Measurements from ENCODE around the gene BICC1.

Gene BICC1, protein sequence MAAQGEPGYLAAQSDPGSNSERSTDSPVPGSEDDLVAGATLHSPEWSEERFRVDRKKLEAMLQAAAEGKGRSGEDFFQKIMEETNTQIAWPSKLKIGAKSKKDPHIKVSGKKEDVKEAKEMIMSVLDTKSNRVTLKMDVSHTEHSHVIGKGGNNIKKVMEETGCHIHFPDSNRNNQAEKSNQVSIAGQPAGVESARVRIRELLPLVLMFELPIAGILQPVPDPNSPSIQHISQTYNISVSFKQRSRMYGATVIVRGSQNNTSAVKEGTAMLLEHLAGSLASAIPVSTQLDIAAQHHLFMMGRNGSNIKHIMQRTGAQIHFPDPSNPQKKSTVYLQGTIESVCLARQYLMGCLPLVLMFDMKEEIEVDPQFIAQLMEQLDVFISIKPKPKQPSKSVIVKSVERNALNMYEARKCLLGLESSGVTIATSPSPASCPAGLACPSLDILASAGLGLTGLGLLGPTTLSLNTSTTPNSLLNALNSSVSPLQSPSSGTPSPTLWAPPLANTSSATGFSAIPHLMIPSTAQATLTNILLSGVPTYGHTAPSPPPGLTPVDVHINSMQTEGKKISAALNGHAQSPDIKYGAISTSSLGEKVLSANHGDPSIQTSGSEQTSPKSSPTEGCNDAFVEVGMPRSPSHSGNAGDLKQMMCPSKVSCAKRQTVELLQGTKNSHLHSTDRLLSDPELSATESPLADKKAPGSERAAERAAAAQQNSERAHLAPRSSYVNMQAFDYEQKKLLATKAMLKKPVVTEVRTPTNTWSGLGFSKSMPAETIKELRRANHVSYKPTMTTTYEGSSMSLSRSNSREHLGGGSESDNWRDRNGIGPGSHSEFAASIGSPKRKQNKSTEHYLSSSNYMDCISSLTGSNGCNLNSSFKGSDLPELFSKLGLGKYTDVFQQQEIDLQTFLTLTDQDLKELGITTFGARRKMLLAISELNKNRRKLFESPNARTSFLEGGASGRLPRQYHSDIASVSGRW

DNA sequence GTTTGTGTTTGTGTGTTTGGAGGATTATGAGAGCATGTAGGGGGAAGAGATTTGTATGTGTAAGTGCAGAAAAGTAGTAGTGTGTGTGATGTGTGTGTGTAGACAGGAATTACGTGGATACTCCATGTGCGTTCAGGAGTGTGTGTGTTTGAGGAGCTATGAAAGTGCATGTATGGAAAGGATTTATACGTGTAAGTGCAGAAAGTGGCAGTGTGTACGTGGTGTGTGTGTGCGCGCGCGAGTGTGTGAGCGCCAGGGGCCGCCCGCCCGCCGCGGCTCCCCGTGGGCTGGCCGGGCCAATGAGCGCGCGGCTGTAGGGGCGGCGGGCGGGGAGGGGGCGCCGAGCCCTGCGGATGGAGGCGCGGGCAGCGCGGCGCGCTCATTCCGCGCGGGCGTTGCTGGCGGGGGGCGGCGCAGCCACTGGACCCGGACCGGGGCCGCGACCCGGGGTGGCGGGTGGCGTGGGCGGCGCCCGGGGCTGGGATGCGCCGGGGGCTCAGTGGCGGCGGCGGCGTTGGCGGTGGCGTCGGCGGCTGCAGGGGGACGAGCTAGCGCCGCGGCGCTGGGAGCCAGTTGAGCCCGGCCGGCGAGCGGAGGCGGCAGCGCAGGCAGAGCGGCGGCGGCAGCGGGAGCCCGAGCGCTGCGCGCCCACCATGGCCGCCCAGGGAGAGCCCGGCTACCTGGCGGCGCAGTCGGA lies at the start of gene BICC1:
BICC1 (plus strand) TSS at position 382 of the 697 bp plus-strand sequence; CDS start at position 654, 272 bp downstream.
- DNase-seq (ENCODE audit: low read depth), result no peak

DNA sequence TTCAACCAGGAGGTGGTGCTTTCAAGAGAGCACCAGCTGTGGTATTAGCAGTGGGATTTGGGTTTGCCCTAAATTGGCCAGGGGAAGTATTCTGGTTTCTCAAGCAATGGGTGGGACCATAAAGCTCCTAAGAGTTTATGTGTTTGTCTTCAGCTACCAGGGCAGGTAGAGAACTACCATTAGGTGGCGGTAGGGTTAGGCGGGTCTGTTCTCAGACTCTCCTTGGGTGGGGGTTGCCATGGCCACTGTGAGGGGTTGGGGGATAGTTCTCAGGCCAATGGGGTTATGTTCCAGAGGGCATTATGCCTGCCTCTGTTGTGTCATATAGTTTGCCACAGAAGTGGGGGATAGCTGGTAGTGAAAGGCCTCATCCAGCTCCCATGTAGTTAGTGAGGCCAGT lies 47.7 kb upstream of the BICC1 start:
- no peak for DNase-seq (ENCODE audit: low read depth)

DNA sequence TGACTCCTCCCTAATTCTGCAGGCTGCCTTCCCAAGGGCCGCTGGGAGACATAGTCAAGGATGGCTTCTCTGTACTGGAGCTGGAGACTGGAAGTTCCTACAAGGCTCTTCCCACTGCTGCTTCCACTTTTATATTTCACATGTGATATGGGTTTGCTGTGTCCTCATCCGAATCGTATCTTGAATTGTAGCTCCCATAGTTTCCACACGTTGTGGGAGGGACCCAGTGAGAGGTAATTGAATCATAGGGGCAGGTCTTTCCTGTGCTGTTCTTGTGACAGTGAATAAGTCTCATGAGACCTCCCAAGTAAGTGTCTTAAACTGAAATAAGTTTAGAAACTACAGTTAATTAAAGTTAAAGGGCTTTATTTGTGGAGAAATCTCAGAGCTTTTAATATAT lies 47.0 kb upstream of the BICC1 start:
- DNase-seq (ENCODE audit: low read depth), result no peak

- DNase-seq (ENCODE audit: low read depth), result no peak
Measured at GRCh38 chr10:58467931-58468635, 44.6 kb upstream of the BICC1 start.

DNA sequence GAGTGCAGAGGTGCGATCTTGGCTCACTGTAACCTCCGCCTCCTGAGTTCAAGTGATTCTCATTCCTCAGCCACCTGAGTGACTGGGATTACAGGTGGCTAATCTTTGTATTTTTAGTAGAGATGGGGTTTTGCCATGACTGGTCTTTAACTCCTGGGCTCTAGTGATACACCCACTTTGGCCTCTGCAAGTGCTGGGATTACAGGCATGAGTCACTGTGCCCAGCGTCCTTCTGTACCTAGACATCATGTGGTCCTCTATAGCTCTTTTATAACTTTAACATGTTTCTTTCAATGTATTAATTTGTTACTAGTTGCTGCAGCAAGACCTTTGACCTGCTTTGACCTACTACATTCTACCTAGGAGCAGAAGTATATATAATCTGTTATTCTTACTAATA lies 38.7 kb upstream of the BICC1 start:
- DNase-seq (ENCODE audit: low read depth), result no peak

DNA sequence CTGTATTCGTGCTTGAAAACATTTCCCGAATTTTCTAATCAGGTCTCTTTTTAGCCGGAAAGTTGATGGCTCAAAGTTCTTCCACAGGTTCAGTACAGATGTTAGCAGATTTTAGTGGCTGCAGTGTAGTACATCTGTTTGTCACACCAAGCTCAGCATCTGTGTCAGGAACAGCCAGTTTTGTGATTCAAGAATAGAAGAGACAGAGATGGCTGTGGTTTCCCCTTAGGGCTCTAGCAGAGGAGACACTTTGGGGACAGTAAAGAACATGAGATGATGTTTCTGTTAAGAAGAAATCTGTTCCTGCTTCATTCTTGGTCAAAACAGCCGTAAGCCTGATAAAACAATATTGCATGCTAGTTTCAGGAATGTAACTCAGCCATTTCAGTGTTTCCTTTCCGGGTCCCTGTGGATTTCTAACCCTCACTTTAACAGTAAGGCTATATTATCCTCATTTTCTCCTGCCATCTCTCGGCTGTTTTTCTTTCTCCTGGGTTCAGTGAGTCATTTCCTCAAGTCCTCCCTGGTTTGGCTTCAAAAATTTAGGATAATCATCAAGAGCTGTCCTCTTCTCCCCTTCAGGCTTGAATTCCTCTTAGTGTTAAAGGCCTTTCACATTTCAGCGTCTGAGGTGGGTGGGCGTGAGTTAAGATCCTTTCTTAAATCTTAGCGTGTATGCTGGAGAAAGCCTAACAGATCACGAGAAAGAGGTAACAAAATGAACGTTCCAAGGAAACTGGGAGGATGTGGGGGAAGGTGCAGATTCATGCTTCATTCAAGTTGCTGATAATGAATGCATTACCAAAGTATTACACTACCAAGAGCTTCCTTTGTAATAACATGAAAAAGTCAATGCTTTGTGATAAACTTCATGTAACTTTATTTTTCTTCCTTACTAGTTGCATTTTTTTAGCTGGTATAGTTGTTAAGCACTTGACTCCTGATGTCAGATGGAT lies 37.1 kb upstream of the BICC1 start:
- no peak for DNase-seq (ENCODE audit: low read depth)

- no peak for DNase-seq (ENCODE audit: low read depth)
Measured at GRCh38 chr10:58477122-58477521, 35.5 kb upstream of the BICC1 start.

- DNase-seq (ENCODE audit: low read depth), result no peak
Measured at GRCh38 chr10:58477902-58478301, 34.8 kb upstream of the BICC1 start.

- DNase-seq (ENCODE audit: low read depth), result no peak
Measured at GRCh38 chr10:58479045-58479444, 33.6 kb upstream of the BICC1 start.

- DNase-seq (ENCODE audit: low read depth), result no peak
Measured at GRCh38 chr10:58480321-58480720, 32.4 kb upstream of the BICC1 start.

- no peak for DNase-seq (ENCODE audit: low read depth)
Measured at GRCh38 chr10:58481569-58482109, 31.0 kb upstream of the BICC1 start.

DNA sequence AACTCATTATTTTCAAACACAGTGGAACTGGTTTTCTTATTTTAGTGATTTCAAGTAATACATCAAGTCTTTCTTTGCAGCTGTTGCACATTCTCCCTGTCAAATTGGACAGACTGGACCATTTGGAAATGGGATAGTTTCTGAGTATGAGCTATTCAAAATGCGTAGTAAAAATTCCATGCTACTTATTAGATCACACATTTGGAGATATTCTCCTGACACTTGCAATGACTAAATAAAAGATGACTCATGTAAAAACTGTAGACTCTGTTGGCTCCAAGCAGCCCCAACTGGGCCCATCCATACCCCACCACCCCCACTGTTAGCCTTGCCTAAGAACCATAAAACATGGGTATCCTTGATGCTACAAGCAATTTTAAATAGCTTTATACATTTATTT lies 25.9 kb upstream of the BICC1 start:
- no peak for DNase-seq (ENCODE audit: low read depth)

DNA sequence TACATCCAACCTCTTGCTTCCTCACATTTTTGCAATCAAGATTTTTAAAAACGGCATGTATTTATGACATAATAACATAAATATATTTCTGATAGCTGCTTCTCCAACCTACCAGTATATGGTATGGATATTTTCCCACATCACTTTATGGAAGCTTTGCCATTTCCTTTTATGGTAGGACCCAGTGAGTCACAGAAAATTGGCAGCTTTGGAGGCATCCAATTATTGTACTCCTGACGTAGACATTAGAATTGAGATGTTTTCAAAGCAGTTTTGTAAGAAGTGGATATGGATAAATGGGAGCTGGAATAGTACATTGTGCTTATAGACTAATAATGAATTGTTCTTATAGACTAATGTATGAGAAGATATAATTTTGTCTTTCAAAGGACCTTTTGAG lies 23.8 kb upstream of the BICC1 start:
- DNase-seq (ENCODE audit: low read depth), result no peak

DNA sequence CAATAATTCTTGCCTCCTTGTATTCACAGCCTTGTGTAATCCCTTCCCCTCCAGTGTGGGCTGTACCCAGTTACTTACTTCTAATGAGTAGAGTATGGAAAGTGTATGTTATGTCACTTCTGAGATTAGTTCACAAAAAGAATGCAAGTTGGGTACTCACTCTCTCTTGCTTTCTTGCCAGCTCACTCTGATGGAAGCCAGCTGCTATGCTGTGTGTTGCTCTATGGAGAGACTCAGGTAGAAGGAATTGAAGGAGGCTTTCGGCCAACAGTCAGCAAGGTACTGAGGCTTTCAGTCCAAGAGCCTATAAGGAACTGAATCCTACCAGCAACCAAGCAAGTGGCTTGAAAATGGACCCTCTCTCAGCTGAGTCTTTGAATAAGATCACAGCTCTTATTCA lies 9.7 kb upstream of the BICC1 start:
- DNase-seq (ENCODE audit: low read depth), result no peak

DNA sequence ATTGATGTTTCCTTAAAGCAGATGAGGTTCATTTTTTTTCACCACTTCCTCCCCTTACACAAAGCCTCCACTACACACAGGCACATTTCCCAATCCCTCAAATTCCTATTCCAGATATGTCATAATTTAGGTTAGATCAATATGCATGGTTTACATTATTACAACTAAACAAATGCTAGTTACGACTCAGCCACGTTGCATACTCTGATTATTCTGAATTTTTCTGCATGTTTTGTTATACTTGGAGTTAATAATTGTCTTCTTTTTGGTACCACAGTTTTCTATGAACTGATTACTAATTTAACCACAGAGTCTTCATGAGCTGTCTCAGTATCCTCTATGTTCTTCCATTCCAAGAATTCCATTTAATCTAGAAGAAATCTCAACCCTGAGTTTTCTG lies 4.4 kb upstream of the BICC1 start:
- no peak for DNase-seq (ENCODE audit: low read depth)

DNA sequence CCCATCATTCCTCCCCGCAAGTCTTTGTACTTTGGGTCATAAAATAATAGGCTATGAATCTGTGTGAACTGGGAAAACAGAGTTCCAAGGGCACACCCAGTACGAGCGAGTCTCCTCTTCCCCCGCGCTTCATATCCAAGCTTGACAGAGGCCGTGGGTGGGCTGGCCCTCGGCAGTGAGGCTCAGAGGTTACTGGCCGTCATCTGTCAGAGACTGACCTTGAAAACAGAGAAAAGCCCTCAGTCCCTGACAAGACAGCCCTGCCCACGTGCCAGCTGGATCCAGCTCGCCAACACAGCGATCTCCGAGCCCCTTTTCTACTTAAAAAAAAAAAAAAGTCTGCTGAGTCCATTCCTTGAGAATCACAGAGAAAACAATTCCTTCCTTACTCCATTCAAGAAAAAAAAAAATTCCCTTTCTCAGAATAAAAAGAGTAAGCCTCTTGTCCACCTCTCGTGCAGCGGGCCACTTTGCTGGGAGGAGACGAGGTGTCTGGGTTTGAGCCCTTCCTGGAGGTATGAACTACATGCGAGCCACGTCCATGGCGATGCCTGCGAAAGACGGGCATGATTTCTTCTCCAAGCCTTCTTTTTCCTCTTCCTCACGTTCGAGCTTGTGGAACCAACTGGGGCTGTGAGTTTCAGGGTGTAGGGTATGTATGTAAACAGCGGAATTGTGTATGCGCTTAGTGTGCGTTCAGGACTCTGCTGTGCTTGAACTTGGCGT lies 744 bp upstream of the BICC1 start:
- no peak for DNase-seq (ENCODE audit: low read depth)

DNA sequence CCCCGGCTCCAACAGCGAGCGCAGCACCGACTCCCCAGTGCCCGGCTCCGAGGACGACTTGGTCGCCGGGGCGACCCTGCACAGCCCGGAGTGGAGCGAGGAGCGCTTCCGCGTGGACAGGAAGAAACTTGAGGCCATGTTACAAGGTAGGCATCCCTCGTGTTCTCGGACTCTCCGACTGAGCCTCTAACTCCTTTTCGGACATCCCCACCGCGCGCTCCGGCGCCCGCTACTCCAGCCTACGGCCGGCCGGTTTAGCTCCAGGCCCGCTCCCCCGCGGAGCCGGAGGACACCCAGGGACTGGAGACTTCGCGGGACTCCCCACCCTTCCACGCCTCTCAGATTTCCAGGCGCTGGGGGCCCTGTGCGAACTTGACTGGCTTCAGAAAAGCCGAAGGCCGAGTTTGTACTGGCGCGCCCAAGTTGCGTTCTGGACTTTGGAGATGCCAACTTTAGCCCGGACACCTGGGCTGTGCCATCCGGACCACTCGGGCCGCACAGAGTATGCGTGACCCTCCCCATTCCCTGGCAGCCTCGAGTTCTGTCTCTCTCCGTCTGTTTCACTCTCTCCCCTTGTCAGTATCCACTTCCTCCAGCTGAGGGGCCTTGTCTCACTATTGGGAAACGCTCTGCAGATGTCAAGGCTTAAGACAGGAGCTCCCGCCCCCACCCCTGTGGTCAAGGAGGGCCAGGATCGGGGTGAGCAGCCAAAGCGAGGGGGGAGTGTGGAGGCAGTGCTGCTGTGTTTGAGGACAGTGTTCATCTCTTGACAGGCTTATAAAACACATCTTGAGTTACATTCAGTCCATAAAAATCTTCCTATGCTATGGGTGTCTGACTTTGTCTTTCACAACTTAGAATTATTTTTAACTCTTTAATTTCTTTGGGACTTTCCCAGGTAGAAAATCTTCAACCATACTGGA lies 777 bp downstream of the BICC1 start:
- DNase-seq (ENCODE audit: low read depth), result no peak

DNA sequence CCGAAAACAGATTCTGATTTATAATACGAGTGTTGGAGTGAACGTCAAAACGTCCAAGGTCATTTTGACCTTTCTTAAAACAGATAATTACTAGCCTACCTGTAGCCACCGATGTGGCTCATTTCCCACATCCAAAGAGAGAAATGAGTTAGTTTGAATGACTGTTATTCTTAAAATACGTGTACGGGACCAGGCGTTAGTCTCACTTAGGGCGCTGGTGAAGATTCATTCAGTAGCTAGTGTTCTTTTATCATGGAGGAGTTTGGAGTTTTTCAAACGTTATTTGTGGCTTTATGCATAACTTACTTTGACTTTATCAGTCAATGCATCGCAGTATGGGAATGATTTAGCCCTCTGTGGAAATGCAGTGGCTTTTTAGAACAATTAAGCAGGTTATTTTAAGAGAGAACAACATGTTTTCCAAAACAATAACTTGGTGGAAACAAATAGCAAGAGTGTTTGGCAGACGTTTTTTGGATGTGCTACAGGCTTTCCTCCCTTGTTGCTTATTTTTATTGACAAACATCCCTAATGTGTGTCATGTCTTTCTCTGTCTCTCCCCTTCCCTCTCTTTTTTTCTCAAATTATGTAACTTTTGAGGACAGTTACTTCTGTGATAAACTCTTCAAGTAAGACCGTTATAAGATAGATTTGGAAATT lies 1.6 kb downstream of the BICC1 start:
- DNase-seq (ENCODE audit: low read depth), result no peak

Data from activated T-cell treated with anti-CD3 and anti-CD28 coated beads for 24 hours (primary cell).